Activated CD4-positive, CD25-positive, alpha-beta regulatory T cell treated with anti-CD3 and anti-CD28 coated beads, Interleukin-2, amount 50 U/mL, for 24 hours (primary cell): ENCODE results near the gene URI1.
"Not testable (repeated sequence)": the region's sequence is repeated elsewhere in the genome, so short reads cannot be mapped to it uniquely, and the experiment has no call there.

Experiments used
- ATAC-seq, 2 donors: fragments of 150-1000 bp; cut with Tn5 transposase; one replicate each; pipeline ENCODE4 v1.10.0; 2021; ENCODE audit warnings: mild to moderate bottlenecking in 1 of 2, moderate library complexity in 1 of 2

The URI1 gene

DNA sequence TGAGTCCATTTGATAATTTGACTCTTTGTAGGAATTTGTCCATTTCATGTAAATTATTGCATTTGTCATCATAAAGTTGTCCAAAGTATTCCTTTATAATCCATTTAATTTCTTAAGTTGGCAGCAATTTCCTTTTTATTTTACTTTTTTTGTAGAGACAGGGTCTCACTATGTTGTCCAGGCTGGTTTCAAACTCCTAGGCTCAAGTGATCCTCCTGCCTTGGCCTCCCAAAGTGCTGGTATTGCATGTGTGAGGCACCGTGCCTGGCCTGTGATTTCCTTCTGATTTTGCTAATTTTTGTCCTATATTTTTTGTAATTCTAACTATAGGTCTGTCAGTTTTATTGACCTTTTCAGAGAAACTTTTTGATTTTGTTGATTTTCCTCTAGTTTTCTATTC lies 84.9 kb downstream of the URI1 start:
- ATAC-seq: no peak

DNA sequence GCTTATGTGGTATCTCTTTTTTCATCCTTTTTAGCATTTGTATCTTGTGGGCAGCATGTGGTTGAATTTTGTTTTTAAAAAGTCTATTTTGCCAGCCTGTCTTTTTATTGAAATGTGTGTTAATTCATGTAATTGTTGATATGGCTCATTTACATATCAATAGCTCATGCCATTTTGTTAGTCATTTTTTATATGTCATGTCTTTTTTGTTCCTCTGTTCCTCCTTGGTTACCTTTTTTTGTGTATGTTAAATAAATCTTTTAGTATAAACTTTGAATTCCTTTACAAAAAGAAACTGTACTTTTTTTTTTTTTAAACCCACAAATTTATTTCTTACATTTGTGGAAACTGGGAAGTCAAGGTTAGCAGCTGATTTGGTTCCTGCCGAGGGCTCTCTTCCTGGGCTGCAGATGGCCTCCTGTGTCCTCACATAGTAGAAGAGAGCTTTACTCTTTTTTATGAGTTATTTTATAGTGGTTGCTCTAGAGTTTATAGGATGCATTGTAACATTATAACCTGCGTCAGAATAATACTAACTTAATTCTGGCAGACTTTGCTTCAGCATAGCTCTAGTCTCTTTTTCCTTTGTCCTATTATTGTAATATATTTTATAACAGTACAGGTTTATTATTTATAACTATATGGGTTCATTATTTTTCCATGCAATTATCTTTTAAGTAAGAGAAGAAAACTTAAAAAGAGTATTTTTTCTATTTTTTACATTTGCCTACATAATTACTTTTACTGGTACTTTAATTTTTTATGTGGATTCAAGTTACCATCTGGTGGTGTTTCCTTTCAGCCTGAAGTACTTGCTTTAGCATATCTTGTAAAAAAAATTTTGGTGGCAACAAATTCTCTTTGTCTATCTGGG lies 86.3 kb downstream of the URI1 start:
- no peak for ATAC-seq

DNA sequence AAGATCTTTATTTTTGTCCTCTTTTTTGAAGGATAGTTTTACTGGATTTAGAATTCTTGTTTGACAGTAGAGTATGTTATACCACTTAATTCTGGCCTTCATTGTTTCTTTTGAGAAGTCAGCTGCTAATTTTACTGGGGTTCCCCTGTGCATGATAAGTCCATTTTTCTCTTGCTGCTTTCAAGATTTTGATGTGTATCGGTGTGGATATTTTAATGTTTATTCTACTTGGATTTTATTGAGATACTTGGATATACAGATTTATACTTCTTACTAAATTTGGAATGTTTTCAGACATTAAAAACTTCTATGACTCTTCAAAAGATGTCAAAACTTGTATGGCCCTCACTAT lies 86.9 kb downstream of the URI1 start:
- ATAC-seq: no peak

DNA sequence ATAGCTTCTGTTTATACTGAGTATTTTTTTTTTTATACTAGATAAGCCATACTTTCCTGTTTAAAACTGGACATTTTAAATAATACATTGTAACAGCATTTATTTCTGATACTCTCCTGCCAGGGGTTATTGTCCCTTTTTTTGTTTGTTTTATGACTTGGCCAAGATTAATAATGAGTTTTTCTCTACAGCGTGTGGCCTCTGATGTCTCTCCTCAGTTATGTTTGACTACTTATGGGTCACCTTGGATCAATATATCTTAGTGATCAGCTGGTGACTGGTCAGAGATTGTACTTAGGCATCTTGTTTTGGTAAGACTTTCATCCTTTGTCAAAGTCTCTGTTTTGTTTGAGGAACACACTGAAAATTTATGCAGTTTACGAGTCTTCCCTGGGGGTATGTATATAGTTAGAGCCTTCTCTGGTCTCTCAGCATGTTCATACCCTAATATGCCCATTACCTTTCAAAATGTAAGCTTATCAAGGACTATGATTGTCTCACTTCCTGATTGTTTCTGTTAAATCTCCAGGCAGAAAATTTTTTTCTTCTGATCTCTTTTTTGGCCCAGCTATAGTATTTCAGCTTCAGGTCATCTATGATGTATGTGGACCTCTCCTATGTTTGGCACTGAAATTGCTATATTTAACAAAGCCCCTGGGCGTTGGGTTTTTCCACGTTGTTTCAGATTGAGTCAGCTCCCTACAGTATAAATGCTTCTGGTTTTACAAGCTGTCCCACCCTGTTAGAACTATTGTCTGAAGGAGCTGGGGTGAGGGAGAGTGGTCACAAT lies 87.9 kb downstream of the URI1 start:
- ATAC-seq: peak; percentile 56 to 64

DNA sequence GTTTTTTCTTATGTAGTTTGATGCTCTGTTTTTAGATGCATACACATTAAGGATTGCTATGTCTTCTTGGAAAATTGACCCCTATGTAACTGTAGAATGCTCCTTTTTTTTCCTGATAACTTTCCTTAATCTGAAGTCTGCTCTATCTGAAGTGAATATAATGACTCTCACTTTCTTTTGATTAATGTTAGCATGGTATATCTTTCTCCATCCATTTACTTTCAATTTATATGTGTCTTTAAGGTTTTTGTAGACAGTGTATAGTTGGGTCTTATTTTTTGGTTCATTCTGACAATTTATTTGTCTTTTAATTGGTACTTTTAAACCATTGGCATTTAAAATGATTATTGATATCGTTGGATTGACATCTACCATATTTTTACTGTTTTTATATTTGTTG lies 92.3 kb downstream of the URI1 start:
- ATAC-seq: no peak

DNA sequence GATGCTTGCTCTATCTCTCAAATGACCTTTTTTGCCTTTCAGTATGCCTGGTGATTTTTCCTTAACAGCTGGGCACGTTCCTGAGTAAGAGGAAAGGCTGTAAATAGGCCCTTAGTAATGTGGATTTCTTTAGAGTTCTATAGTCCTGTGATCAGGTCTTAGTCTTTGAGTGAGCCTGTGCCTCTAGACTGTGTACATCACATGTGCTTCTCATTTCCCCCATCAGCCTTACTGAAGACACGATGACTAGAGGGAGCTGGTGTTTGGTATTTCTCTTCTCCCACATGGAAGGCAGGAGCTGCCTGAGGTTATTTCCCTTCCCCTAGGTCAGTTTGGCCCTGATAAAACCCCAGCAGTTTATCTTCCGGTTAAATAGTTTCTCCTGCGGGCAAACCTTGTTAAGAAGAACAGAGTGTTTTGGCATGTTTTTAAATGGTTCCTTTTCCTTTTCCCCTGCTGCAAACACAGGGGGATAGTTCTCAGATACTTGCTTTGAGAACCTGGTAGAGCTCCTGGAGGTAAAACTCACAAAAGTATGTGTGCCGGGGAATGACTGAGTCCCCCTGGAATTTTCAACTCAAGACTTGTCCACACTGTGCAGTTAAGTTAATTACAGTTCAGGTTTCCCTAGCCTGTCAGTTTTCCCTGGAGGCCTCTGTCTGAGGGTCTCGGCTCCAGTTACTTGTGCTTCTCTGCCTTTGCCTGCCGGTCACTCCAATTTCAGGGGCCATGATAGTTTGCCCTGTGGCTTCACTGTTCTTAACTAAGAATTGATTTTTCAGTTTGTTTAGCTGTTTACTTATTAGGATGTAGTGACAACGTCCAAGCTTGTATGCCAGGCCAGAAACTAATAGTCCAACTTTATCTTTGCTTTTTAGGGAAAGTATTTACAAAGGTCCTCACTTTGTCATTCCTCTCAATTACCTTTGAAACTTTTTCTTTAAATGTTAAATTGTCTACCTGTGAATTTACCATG lies 94.4 kb downstream of the URI1 start:
- ATAC-seq: no peak

DNA sequence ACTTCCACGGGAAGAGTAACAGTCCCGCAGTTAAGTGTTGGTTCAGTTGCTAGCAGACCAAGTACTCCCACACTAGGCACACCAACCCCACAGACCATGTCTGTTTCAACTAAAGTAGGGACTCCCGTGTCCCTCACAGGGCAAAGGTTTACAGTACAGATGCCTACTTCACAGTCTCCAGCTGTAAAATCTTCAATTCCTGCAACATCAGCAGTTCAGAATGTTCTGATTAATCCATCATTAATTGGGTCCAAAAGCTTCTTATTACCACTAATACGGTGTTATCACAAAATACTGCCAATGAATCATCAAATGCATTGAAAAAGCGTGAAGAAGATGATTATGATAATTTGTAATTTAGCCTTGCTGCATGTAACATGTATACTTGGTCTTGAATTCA lies 95.8 kb downstream of the URI1 start:
- no peak for ATAC-seq

DNA sequence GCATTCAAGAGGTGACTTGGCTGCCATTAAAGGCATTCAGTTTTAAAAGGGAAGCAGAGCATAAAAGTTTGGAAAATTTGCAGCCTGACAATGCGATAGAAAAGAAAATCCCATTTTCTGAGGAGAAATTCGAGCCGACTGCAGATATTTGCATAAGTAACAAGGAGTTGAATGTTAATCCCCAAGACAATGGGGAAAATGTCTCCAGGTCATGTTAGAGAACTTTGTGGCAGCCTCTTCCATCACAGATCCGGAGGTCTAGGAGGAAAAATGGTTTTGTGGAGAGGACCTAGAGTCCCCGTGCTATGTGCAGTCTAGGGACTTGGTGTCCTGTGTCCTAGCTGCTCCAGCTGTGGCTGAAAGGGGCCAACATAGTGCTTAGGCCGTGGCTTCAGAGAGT lies 99.9 kb downstream of the URI1 start:
- not testable (repeated sequence) for ATAC-seq

DNA sequence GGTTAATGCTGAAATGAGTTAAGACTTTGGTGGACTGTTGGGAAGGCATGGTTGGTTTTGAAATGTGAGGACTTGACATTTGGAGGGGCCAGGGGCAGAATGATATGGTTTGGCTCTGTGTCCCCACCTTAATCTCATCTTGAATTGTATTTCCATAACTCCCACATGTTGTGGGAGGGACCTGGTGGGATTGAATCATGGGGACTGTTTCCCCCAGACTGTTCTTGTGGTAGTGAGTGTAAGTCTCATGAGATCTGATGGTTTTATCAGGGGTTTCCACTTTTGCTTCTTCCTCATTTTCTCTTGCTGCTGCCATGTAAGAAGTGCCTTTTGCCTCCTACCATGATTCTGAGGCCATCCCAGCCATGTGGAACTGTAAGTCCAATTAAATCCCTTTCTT lies 101.0 kb downstream of the URI1 start:
- not testable (repeated sequence) for ATAC-seq

DNA sequence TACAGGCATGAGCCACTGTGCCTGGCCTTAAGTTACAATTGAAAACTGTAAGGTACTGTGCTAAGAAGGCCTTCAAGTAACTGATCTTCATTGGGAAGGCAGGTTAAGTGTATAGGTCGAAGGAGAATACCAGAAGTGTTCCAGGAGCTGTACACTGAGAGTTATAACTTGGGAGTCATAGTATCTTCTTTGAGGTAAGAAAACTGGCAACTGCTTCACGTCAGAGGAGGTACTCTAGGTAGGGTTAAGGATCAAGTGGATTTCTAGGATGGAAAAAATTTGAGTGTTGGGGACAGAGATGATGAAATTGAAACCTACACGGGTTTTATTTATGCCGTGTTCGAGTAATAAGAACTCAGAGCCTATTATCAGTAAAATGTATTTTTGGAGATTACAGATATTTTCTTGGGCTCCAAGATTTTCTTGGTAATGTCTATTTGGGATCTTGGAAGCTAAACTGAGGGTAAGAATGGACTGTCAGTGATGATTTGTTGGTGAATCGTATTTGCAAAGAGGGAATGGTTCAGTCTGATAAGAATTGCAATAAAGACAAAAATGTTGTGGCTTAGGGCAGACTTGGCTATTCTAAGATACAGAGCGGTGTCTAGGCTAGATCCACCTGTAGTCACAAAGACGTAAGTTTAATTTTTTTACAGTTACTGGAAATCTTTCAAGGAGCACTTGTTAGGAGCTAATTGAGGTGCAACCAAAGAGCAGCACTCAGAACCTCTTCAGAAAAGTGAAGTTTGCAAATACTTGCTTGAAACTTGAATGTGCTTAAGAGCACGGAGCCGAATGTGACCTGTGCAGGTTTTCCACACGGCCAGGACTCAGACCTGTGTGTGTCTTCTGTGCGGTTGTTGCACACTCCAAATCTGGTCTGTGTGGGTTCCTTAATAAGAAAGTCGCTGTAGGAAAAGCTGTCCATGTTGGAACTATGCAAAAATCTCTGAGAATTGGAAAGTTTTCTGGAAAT lies 102.5 kb downstream of the URI1 start:
- no peak for ATAC-seq

DNA sequence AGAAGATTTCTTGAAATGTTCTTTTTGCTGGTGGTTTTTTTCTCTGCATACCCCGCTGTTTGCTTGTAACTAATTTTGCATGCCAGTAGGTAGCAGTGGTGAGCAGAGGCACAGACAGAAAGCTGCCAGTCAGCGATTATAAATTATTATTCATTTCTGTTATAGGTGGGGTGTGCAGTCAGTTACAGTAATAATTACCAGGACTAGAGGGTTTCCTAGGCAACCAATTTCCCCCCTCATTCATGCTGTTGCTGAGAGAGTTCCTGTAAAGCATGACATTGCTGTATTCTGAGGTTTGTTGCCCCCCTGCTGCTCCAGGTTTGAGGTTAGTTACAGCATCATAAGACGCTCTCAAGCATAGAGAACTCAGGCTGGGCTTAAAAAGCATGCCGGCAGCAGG lies 104.5 kb downstream of the URI1 start:
- peak; percentile 53 to 74 for ATAC-seq

DNA sequence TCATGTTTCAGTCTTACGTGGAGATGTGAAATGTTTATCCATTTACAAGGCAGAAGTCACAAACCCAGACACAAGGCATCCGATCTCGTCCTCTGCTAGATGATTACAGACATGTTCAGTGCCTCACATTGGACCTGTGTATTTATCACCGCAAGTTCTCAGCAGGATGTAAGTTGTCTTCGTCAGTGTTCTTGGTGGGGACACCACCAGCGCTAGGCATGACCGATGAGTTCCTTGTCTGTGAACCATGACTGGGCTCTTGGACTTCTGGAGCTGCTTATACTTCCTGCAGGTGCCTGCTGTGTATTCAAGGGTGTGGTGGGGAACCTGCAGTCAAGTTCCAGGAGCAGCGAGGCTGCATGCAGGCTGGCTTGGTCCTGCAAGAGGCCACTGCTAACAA lies 105.4 kb downstream of the URI1 start:
- ATAC-seq: no peak

DNA sequence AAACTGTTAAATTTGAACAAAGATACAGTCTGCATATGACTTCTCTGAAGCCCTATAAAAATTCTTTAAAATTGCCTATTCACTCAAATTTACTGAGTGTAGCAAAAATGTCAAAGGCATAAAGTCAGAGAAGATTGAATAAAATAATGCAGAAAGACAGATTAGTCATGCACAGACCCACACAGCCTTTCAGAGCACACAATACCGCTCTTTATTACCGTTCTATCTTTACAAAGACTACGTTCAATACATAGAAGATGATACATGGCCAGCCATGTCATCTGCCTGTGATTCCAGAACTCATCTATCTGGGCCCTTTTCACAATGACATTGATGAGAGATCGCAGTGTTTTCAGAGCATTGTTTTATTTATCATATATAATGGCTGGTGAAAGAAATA lies 107.2 kb downstream of the URI1 start:
- ATAC-seq: no peak

DNA sequence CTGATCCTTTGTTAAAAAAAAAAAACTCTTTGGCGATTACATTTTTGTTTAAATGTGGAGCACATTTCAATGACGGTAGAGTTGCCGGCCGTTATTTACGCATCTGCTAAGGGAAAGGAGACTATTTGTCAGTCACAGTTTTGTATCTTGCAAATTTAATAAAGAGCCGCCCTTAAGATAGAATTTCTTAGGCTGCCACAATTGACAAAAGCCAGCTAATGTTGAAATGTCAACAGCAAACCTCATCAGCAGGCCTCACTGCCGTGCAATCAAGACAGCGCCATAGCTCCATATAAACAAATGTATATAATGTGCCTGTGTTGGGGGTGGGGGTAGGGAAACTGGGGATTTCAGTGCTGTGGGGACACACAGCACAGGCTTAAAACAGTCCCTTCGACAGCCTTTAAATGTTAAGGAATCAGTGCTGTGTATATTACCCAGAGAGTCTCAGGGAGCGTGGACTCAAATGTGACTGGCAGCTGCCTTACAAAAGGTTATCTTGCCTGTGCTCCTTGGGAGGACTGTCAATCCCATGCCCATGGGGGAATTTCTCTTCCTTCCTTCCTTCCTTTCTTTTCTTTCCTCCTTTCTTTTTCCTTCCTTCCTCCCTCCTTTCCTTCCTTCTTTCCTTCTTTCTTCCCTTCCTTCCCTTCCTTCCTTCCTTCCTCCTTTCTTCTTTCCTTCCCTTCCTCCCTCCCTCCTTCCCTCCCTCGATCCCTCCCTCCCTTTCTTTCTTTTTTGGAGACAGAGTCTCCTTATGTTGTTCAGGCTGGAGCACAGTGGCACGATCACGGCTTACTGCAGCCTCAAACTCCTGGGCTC lies 108.0 kb downstream of the URI1 start:
- ATAC-seq: no peak

DNA sequence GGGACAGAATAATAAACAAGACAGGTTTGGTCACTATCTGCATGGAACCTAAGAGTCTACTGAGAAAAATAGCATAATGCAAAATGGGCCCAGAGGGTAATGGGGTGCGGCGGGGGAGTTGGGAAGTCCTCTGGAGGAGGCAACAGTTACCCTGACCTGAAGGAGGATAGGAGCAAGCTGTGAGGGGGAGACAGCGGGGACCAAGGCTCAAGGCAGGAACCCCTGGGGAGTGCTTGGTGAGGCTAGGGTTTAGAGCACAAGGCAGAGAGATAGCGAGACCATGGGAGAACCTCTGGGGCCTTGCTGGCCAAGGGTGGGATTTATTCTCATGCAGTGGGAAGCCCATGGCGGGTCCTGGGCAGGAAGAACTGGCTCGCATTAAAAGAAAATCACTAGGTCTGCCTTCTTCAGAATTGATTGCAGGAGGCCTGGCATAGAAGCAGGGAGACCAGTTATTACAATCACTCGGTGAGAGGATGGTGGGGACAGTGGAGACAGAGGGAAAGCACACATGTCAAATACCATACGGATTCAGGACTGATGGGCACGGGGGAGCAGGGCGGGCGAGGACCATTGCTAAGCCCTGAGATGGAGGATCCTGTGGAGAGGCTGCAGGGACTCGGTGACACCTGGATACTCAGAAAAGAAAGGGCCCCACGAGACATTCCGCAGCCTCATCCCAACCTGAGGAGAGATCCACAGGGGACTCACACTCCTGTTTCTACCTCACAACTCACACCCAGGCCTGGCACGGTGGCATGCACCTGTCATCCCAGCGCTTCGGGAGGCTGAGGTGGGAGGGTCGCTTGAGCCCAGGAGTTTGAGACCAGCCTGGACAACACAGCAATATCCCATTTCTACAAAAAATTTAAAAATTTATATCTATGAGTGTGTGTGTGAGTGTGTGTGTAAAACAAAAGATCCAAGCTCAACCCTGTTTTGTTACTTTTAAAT lies 110.4 kb downstream of the URI1 start:
- no peak for ATAC-seq

DNA sequence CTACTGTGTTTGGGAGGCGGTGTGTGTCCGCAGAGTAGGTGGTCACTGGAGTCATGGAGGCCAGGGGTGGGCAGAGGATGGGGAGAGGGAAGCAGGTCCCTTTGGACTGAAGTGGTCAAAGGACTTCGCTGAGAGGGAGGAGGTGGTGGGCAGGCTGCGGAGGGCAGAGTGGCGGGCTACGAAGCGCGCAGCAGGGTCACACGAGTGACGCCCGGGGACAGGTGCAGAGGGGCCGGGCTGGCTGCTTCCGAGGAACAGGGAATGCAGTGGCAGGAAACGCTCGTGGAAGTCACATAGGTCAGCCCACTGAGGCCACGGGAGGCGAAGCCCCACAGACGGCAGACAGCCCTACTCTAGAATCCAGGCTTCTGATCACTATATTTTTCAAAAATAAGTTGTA lies 111.5 kb downstream of the URI1 start:
- no peak for ATAC-seq

DNA sequence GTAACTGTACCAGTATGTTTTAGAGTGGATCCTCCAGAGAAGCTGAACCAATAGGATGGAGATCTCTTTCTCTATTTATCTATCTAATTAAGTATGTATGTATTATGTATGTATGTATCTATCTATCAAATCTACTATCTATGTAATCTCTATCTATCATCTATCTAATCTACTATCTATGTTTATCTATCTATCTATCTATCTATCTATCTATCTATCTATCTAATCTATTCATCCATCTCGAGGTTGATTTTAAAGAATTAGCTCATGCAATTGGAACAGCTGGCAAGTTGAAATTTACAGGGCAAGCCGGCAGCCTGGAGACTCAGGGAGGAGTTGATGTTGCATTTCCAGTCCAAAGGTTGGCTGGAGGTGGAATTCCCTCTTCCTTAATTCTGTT lies 112.2 kb downstream of the URI1 start:
- ATAC-seq: no peak

DNA sequence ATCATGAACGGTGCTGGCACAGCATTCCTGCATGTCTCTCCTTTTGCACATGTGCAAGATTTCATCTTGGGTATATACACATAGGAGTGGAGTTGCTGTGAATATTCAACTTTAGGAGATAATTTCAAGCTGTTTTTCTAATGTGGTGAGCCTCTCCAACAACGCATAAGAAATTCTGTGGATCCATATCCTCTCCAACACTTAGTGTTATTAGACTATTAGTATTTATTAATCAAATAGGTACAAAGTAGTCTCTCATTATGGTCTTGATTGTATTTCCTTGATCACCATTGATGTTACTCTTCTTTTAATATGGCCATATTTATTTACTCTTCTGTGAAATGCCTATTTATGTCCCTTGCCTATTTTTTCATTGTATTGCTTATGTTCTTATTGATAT lies 114.5 kb downstream of the URI1 start:
- no peak for ATAC-seq

DNA sequence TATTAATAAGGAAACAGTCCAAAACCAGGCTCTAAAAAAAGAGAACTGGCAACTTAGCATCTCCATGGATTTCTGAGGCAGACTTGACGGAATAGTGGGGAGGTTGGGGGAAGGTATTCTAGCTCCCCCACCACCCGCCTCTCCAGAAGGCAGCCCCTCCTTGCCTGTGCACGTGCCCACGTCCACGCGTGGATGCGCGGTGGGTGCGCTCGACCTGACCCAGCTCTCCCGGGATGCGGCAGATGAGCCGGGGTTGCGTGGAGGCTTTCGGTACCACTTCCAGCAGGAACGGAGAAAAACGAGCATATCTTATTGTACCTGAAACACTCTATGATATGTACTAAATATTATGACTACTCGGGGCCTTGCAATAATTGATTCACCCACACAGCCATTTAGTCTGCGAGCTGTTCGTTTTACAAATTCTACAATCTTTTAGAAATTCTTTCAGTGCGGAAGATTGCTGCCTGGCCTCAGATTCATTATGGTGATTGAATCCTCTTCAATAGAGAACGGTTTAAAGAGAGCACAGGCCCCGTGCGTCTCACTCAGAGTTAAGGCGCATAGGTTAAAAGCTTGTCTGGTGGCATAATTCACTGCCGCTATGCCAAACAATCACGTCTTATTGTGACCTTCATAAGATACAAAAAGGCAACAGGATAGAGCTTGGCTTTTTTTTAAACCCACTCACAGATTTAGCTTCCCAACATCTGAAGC lies 117.9 kb downstream of the URI1 start:
- no peak for ATAC-seq
